DLD1 (cell line): Measurements from ENCODE around the gene ZNF790.

Experiments used
- in situ Hi-C: cut with HindIII; loops from 2 replicates; pipeline ENCODE4 v1.10.0; 2017; ENCODE audit warnings: low sequenced_read_pairs

Gene ZNF790

GRCh38 chr19:36772311-36773222, 65.6 kb downstream of the ZNF790 start, which contains the start of gene ZNF850:
TSS of gene ZNF850 (minus strand) at chr19:36772807. CDS start at chr19:36762606, 10,201 bp downstream.
- in situ Hi-C loops: no loop called here

- in situ Hi-C loops: no loop called here
These were observed 66.6 kb downstream of the ZNF790 start for GRCh38 chr19:36771261-36772231.
